Ascending aorta (tissue), 2 donors: ENCODE results near the gene PRKRA. TPM values are rescaled to one million over a fixed set of nuclear protein-coding genes. Genes with fewer than 3 reads are reported as not detected.

ENCODE experiments used
- DNase-seq, 2 donors: peaks; one replicate each; pipeline ENCODE4 v3.0.0-alpha.2; 2019; ENCODE audit warnings: low spot score in 2 of 2
- H3K27ac ChIP-seq, 2 donors: fragments of 200-600 bp; sonication (generic); one replicate each; pipeline ENCODE4 v1.5.1; 2016 to 2017; ENCODE audit warnings: mild to moderate bottlenecking in 1 of 2
- H3K27me3 ChIP-seq: fragments of 200-600 bp; sonication (generic); one replicate; pipeline ENCODE4 v1.5.1; 2017
- H3K36me3 ChIP-seq, 2 donors: fragments of 200-600 bp; sonication (generic); one replicate each; pipeline ENCODE4 v1.5.1; 2016
- H3K4me1 ChIP-seq, 2 donors: fragments of 200-600 bp; sonication (generic); one replicate each; pipeline ENCODE4 v1.5.1; 2016 to 2017; ENCODE audit warnings: mild to moderate bottlenecking in 1 of 2
- H3K4me3 ChIP-seq, 2 donors: fragments of 200-600 bp; sonication (generic); one replicate each; pipeline ENCODE4 v1.5.1; 2016 to 2017; ENCODE audit warnings: mild to moderate bottlenecking in 1 of 2
- H3K9me3 ChIP-seq, 2 donors: fragments of 200-600 bp; sonication (generic); one replicate each; pipeline ENCODE4 v1.5.1; 2016
- intact Hi-C: fragments of 100-400 bp; cut with DNase I; formaldehyde crosslinking; loops from one replicate; pipeline ENCODE4 v1.15.1; 2023
- total RNA-seq: library from RNA; depleted of rRNA; stranded (reverse); fragments of >200 nt; gene quantifications from one replicate; pipeline ENCODE4 v1.1.0, GENCODE V29; 2016
- TF ChIP-seq, protein P1 (sequence below), 3 experiments: fragments of 200-600 bp in 2 of 3; fragments of 450-650 bp in 1 of 3; sonication (generic) in 2 of 3; IDR thresholded peaks; one replicate each; pipeline ENCODE4 v1.5.1; 2016 to 2019; ENCODE audit warnings: antibody characterized with exemption in 3 of 3, mild to moderate bottlenecking in 1 of 3, moderate library complexity in 1 of 3

The PRKRA gene
- total RNA-seq, 1 donor from 2014 or later: 75.5 TPM

GRCh38 chr2:178448968-178449661, 1.9 kb downstream of the PRKRA start:
- H3K4me1 ChIP-seq: peaks cover 7 to 20% of the 10 kb centered on the region in 2 donors
- H3K9me3 ChIP-seq: no peaks in the 10 kb centered on the region
- peaks cover 18 to 22% of the 10 kb centered on the region in 2 donors for H3K36me3 ChIP-seq
- H3K27ac ChIP-seq: peak overlapping the region in 1 of 2 donors; percentile 99
- H3K4me3 ChIP-seq: peak overlapping the region; percentile 93 to 96
- H3K27me3 ChIP-seq: no peaks in the 10 kb centered on the region
- DNase-seq: no peak
- intact Hi-C loops: no loop called here
- TF ChIP-seq, protein P1, sequence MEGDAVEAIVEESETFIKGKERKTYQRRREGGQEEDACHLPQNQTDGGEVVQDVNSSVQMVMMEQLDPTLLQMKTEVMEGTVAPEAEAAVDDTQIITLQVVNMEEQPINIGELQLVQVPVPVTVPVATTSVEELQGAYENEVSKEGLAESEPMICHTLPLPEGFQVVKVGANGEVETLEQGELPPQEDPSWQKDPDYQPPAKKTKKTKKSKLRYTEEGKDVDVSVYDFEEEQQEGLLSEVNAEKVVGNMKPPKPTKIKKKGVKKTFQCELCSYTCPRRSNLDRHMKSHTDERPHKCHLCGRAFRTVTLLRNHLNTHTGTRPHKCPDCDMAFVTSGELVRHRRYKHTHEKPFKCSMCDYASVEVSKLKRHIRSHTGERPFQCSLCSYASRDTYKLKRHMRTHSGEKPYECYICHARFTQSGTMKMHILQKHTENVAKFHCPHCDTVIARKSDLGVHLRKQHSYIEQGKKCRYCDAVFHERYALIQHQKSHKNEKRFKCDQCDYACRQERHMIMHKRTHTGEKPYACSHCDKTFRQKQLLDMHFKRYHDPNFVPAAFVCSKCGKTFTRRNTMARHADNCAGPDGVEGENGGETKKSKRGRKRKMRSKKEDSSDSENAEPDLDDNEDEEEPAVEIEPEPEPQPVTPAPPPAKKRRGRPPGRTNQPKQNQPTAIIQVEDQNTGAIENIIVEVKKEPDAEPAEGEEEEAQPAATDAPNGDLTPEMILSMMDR (IDR thresholded peaks at IDR 0.05): no peak

- H3K27ac ChIP-seq: peak overlapping the region; percentile 43 to 59
- H3K9me3 ChIP-seq: no peaks in the 10 kb centered on the region
- H3K36me3 ChIP-seq: peaks cover 37 to 81% of the 10 kb centered on the region in 2 donors
- H3K27me3 ChIP-seq: no peaks in the 10 kb centered on the region
- TF ChIP-seq, protein P1 (IDR thresholded peaks at IDR 0.05): no peak
- DNase-seq: no peak
- H3K4me1 ChIP-seq: no peaks in the 10 kb centered on the region
- intact Hi-C loops: no loop called here
- no peak overlapping the region for H3K4me3 ChIP-seq
Observed at GRCh38 chr2:178441426-178441825, 9.5 kb downstream of the PRKRA start.

DNA sequence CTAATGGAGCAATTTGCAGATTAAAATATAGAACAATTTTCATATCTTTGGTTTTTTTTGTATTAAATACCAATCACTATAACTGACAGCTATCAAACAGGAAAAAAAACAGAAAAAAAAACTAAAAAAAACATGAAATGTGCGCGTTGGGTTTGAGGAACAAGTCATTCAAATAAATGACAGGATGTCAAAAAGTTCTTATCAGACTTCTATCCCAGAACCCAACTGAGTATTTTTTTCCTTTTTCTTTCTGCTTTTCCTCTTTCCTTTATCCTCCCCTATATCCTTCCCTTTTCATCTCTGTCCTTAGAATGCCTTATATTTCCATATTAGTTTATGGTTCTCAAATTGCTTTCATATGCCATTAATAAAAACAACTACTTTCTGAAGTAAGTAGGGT, 14.3 kb downstream of the PRKRA start:
- no peaks in the 10 kb centered on the region for H3K27me3 ChIP-seq
- H3K4me3 ChIP-seq: no peak overlapping the region
- no peaks in the 10 kb centered on the region for H3K9me3 ChIP-seq
- H3K27ac ChIP-seq: no peak overlapping the region
- no peak for DNase-seq
- intact Hi-C loops: no loop called here
- H3K4me1 ChIP-seq: no peaks in the 10 kb centered on the region
- TF ChIP-seq, protein P1 (IDR thresholded peaks at IDR 0.05): no peak
- H3K36me3 ChIP-seq: peaks cover 46 to 82% of the 10 kb centered on the region in 2 donors

GRCh38 chr2:178429336-178429735, 21.6 kb downstream of the PRKRA start:
- Histone ChIP-seq H3K9me3 (no peaks in the 10 kb centered on the region), H3K27me3 (no peaks in the 10 kb centered on the region), H3K4me3 (no peak overlapping the region), H3K36me3 (peaks cover 58 to 60% of the 10 kb centered on the region in 2 donors), H3K27ac (no peak overlapping the region), H3K4me1 (no peaks in the 10 kb centered on the region)
- no peak for DNase-seq
- TF ChIP-seq, protein P1 (IDR thresholded peaks at IDR 0.05): no peak
- intact Hi-C loops: no loop called here

DNA sequence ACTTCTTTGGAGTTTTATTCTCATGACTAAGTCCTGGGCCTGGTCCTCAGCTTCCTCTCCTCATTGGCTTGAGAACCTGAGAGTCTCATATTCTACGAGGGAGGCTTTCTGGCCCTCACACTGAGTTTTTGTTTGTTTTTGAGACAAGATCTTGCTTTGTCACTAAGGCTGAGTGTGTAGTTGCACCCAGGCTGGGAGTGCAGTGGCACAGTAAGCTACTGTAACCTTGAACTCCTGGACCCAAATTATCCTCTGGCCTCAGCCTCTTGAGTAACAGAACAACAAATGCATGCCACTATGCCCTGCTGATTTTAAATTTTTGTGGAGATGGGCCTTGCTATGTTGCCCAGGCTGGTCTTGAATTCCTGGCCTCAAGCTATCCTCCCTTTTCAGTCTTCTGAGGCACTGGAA, 22.6 kb downstream of the PRKRA start:
- no peak for DNase-seq
- Histone ChIP-seq H3K27me3 (no peaks in the 10 kb centered on the region), H3K27ac (no peak overlapping the region), H3K9me3 (no peaks in the 10 kb centered on the region), H3K36me3 (peaks cover 49 to 51% of the 10 kb centered on the region in 2 donors), H3K4me3 (no peak overlapping the region), H3K4me1 (no peaks in the 10 kb centered on the region)
- TF ChIP-seq, protein P1 (IDR thresholded peaks at IDR 0.05): no peak
- intact Hi-C loops: no loop called here
